HCT116 (cell line): ENCODE measurements around the gene IFIT1. TPM values are rescaled to one million over a fixed set of nuclear protein-coding genes. Genes with fewer than 3 reads are reported as not detected.
"Not testable (repeated sequence)": the region's sequence is repeated elsewhere in the genome, so short reads cannot be mapped to it uniquely, and the experiment has no call there.

Experiments used
- ATAC-seq: fragments of 200-7000 bp; cut with Tn5 transposase; 2 replicates; pipeline ENCODE4 v1.9.1; 2020; ENCODE audit warnings: mild to moderate bottlenecking, moderate library complexity
- BruUV-seq: library from RNA; stranded (reverse); fragments of 400-500 nt; replicated peaks from 2 replicates; lab custom pipeline; 2021; lab: Mats Ljungman, UMichigan
- CTCF ChIA-PET: fragments of 300-600 bp; sonication (Branson Sonifier 250); formaldehyde crosslinking; loops from one replicate; lab custom pipeline; 2021; ENCODE audit warnings: antibody characterized with exemption; lab: Charles Lee
- POLR2A ChIA-PET: fragments of 300-600, 350-600 bp; sonication (Branson Sonifier 250); formaldehyde crosslinking; loops from one replicate; lab custom pipeline; 2021; ENCODE audit warnings: antibody characterized with exemption; lab: Charles Lee
- RAD21 ChIA-PET, 2 experiments: fragments of 300-600 bp; sonication (Branson Sonifier 250); formaldehyde crosslinking; loops; one replicate each; lab custom pipeline; 2023; ENCODE audit warnings: low total read pairs in 2 of 2; ENCODE audit not compliant: uncharacterized antibody in 2 of 2, unreplicated experiment in 2 of 2, low non-redundant PET in 1 of 2; lab: Charles Lee
- DNase-seq: peaks from one replicate; pipeline ENCODE4 v3.0.0-alpha.2; 2010; ENCODE audit warnings: low read depth, low spot score
- H2AFZ ChIP-seq: fragments of 200-600 bp; shearing (Covaris generic), sonication (generic); 2 replicates; pipeline ENCODE4 v1.6.1; 2017; ENCODE audit warnings: low read depth, mixed run types, mixed read lengths, antibody characterized with exemption, low read length; ENCODE audit not compliant: poor library complexity, severe bottlenecking
- H3K27ac ChIP-seq: 2 replicates; pipeline ENCODE4 v1.5.1; 2012; ENCODE audit warnings: low read depth, low read length
- H3K27me3 ChIP-seq: fragments of 200-600 bp; sonication (generic); 2 replicates; pipeline ENCODE4 v1.6.1; 2016; ENCODE audit warnings: mixed run types, low read length, mixed read lengths; ENCODE audit not compliant: insufficient read depth
- H3K36me3 ChIP-seq, 2 experiments: fragments of 200-500 bp in 1 of 2; fragments of 200-600 bp in 1 of 2; sonication (Bioruptor generic) in 1 of 2; sonication (generic) in 1 of 2; 2 replicates each; pipeline versions ENCODE4 v1.5.1 to v1.6.1; 2014 to 2016; ENCODE audit warnings: low read length in 2 of 2, inconsistent platforms in 1 of 2, mixed read lengths in 1 of 2, mixed run types in 1 of 2; ENCODE audit not compliant: insufficient read depth in 2 of 2, control insufficient read depth in 1 of 2
- H3K4me1 ChIP-seq, 2 experiments: fragments of 200-600 bp in 1 of 2; sonication (generic) in 1 of 2; 2 replicates each; pipeline versions ENCODE4 v1.5.1 to v1.6.1; 2012 to 2017; ENCODE audit warnings: low read length in 2 of 2, inconsistent platforms in 1 of 2, mild to moderate bottlenecking in 1 of 2, mixed read lengths in 1 of 2, mixed run types in 1 of 2, moderate library complexity in 1 of 2; ENCODE audit not compliant: insufficient read depth in 2 of 2, control insufficient read depth in 1 of 2
- H3K4me2 ChIP-seq: fragments of 200-600 bp; sonication (generic); 2 replicates; pipeline ENCODE4 v1.6.1; 2017; ENCODE audit warnings: mixed run types, low read length, mixed read lengths
- H3K4me3 ChIP-seq, 2 experiments: fragments of 200-600 bp in 1 of 2; sonication (generic) in 1 of 2; replicated peaks in 1 of 2; 2 replicates each; pipeline ENCODE4 v1.5.1; 2011 to 2016; ENCODE audit warnings: low read length in 2 of 2, control low read depth in 1 of 2, low read depth in 1 of 2, mild to moderate bottlenecking in 1 of 2, mixed read lengths in 1 of 2, mixed run types in 1 of 2
- H3K79me2 ChIP-seq: fragments of 200-600 bp; sonication (generic); 2 replicates; pipeline ENCODE4 v1.6.1; 2017; ENCODE audit warnings: mild to moderate bottlenecking, mixed run types, low read length, moderate library complexity, mixed read lengths; ENCODE audit not compliant: insufficient read depth
- H3K9ac ChIP-seq: fragments of 200-600 bp; sonication (generic); 2 replicates; pipeline ENCODE4 v1.6.1; 2016; ENCODE audit warnings: low read length, mixed read lengths
- H3K9me2 ChIP-seq: fragments of 200-600 bp; sonication (generic), shearing (Covaris generic); 2 replicates; pipeline ENCODE4 v1.6.1; 2017; ENCODE audit warnings: mixed run types, mild to moderate bottlenecking, moderate library complexity; ENCODE audit not compliant: insufficient read depth
- H3K9me3 ChIP-seq, 2 experiments: fragments of 200-500 bp in 1 of 2; fragments of 200-600 bp in 1 of 2; sonication (Bioruptor generic) in 1 of 2; sonication (generic) in 1 of 2; 2 replicates each; pipeline ENCODE4 v1.6.1; 2014 to 2017; ENCODE audit warnings: low read length in 2 of 2, mixed read lengths in 2 of 2, inconsistent platforms in 1 of 2, low read depth in 1 of 2, mild to moderate bottlenecking in 1 of 2, mixed run types in 1 of 2, moderate library complexity in 1 of 2; ENCODE audit not compliant: control insufficient read depth in 1 of 2, insufficient read depth in 1 of 2
- H4K20me1 ChIP-seq: fragments of 200-600 bp; sonication (generic), shearing (Covaris generic); 2 replicates; pipeline ENCODE4 v1.6.1; 2017; ENCODE audit warnings: mixed run types, mild to moderate bottlenecking, moderate library complexity; ENCODE audit not compliant: insufficient read depth
- RAD21 ChIP-seq: IDR thresholded peaks from 2 replicates; pipeline ENCODE4 v1.6.1; 2012; ENCODE audit warnings: low read depth, mild to moderate bottlenecking
- SIN3A ChIP-seq: IDR thresholded peaks from 2 replicates; pipeline ENCODE4 v1.6.1; 2012; ENCODE audit warnings: low read depth
- ZFX ChIP-seq: fragments of 450-650 bp; IDR thresholded peaks from 2 replicates; pipeline ENCODE4 v1.6.1; 2017
- intact Hi-C: fragments of 100-400 bp; cut with micrococcal nuclease; formaldehyde crosslinking; loops from 2 replicates; pipeline ENCODE4 v1.10.0; 2022
- total RNA-seq: library from RNA; stranded (reverse); gene quantifications from one replicate; pipeline ENCODE4 v1.2.1, GENCODE V29; 2021; ENCODE audit not compliant: unreplicated experiment

IFIT1 gene
- total RNA-seq, 1 experiment from 2014 or later: 3.6 TPM

DNA sequence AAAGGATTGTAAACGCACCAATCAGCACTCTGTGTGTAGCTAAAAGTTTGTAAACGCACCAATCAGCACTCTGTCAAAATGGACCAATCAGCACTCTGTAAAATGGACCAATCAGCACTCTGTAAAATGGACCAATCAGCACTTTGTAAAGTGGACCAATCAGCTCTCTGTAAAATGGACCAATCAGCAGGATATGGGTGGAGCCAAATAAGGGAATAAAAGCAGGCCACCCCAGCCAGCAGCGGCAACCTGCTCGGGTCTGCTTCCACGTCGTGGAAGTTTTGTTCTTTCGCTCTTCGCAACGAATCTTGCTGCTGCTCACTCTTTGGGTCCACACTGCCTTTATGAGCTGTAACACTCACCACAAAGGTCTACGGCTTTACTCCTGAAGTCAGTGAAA, 19.9 kb downstream of the IFIT1 start:
- H3K4me3 ChIP-seq, DNase-seq, H3K9me2 ChIP-seq, H3K36me3 ChIP-seq, H3K27me3 ChIP-seq, H3K9ac ChIP-seq, H3K9me3 ChIP-seq, H3K27ac ChIP-seq, H2AFZ ChIP-seq, H4K20me1 ChIP-seq, intact Hi-C loops, CTCF ChIA-PET, ATAC-seq, POLR2A ChIA-PET, RAD21 ChIA-PET, H3K4me2 ChIP-seq, BruUV-seq: not testable (repeated sequence)
- peaks cover 23% of the 10 kb centered on the region for H3K79me2 ChIP-seq
- peaks cover 7 to 14% of the 10 kb centered on the region in 2 experiments; a peak in 3 of 4 replicates for H3K4me1 ChIP-seq

DNA sequence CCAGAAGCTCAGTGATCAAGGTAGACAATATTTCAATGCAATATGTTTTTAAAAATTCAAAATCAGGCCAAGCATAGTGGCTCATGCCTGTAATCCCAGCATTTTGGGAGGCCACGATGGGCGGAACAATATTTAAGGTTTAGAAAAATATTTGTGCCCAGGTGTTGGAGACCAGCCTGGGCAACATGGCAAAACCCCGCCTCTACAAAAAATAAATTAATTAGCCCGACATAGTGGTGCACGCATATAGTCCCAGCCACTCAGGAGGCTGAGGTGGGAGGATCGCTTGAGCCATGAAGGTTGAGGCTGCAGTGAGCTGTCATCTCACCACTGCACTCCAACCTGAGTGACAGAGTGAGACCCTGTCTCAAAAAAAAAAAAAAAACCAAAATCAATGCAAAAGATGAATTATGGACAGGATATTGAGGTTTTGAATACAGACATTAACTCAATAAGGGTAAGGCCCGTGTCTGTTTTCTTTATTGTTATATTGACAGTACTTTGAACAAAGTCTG, 21.0 kb downstream of the IFIT1 start:
- no peak for ATAC-seq
- H3K9me2 ChIP-seq: no peaks in the 10 kb centered on the region
- DNase-seq: no peak
- H3K27me3 ChIP-seq: no peaks in the 10 kb centered on the region
- peak overlapping the region; percentile 90 for H3K4me2 ChIP-seq
- BruUV-seq: no TSS peak
- H3K36me3 ChIP-seq: peaks cover 3 to 15% of the 10 kb centered on the region in 2 experiments; a peak in 2 of 4 replicates
- POLR2A ChIA-PET: interaction anchor here (1.4 kb wide), 1 partner anchor 21 kb away, joined by 7 read pairs; the partner anchor contains the start of gene IFIT1
- H3K4me3 ChIP-seq: peak overlapping the region in 1 of 2 experiments; percentile 78; a peak in 3 of 4 replicates
- H3K27ac ChIP-seq: peak overlapping the region; percentile 66; the same call in 1 of the 2 replicates
- no peak overlapping the region for H2AFZ ChIP-seq
- intact Hi-C loops: no loop called here
- CTCF ChIA-PET: no interaction called here
- RAD21 ChIA-PET: no interaction called here
- H4K20me1 ChIP-seq: no peaks in the 10 kb centered on the region
- TF ChIP-seq SIN3A: no peak
- TF ChIP-seq ZFX: no peak
- TF ChIP-seq RAD21: no peak
- H3K9me3 ChIP-seq: no peaks in the 10 kb centered on the region; a peak in 1 of 4 replicates
- H3K79me2 ChIP-seq: peaks cover 26% of the 10 kb centered on the region
- no peak overlapping the region for H3K9ac ChIP-seq
- H3K4me1 ChIP-seq: peaks cover 7 to 14% of the 10 kb centered on the region in 2 experiments; a peak in 3 of 4 replicates
